ENCODE data around the gene SLC35D1.
"Not testable (repeated sequence)": the region's sequence is repeated elsewhere in the genome, so short reads cannot be mapped to it uniquely, and the experiment has no call there.

Gene SLC35D1

GRCh38 chr1:67053785-67054772 is at the start of gene SLC35D1:
Gene SLC35D1 (minus strand): TSS chr1:67054148. CDS start chr1:67054013, 135 bp downstream.
- ATAC-seq (peak; percentile 83), DNase-seq (peak; percentile 82)
- H3K27me3 Mint-ChIP-seq: no peaks in the 10 kb centered on the region
- H3K4me1 Mint-ChIP-seq: peaks cover 32% of the 10 kb centered on the region
- H3K36me3 Mint-ChIP-seq (ENCODE audit: low read depth): peaks cover 19% of the 10 kb centered on the region
- H3K27ac Mint-ChIP-seq: peak within 1 kb of the TSS; percentile 91
- no peaks in the 10 kb centered on the region for H3K9me3 Mint-ChIP-seq
- H3K4me3 Mint-ChIP-seq: peak within 1 kb of the TSS; percentile 84

- DNase-seq (no peak), ATAC-seq (no peak)
- Mint-ChIP-seq H3K27ac (no peak overlapping the region), H3K27me3 (no peaks in the 10 kb centered on the region), H3K4me3 (no peak overlapping the region), H3K36me3 (ENCODE audit: low read depth) (no peaks in the 10 kb centered on the region), H3K9me3 (no peaks in the 10 kb centered on the region), H3K4me1 (no peaks in the 10 kb centered on the region)
Measured at GRCh38 chr1:67103548-67103947, 49.6 kb upstream of the SLC35D1 start.

DNA sequence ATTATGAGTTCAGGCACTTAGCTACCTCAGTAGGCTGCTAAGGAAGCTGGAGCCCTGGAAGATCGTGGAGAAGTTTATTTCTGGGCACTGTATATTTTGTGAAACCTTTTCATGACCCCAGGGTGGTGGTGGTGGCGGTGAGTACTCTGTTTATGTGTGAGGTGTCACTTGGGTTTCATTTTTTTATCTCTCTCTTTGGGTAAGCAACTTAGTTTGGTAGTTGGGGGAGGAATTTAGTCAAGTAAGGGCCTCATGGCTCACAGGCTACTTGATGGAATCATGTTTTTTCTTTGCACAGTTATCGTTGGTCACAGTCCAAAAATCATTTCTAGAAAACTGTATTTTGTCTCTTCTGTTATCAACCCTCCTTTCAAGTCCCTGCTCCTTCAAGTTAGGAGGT is 46.9 kb upstream of the SLC35D1 start:
- no peak for DNase-seq
- ATAC-seq: no peak
- H3K27ac Mint-ChIP-seq: no peak overlapping the region
- no peaks in the 10 kb centered on the region for H3K27me3 Mint-ChIP-seq
- H3K36me3 Mint-ChIP-seq (ENCODE audit: low read depth): no peaks in the 10 kb centered on the region
- no peaks in the 10 kb centered on the region for H3K4me1 Mint-ChIP-seq
- H3K9me3 Mint-ChIP-seq: no peaks in the 10 kb centered on the region
- no peak overlapping the region for H3K4me3 Mint-ChIP-seq

- Mint-ChIP-seq H3K36me3 (ENCODE audit: low read depth) (no peaks in the 10 kb centered on the region), H3K9me3 (no peaks in the 10 kb centered on the region), H3K4me1 (no peaks in the 10 kb centered on the region), H3K4me3 (no peak overlapping the region), H3K27me3 (peaks cover 2% of the 10 kb centered on the region), H3K27ac (no peak overlapping the region)
- ATAC-seq (no peak), DNase-seq (no peak)
Measured at GRCh38 chr1:67097305-67097704, 43.4 kb upstream of the SLC35D1 start.

DNA sequence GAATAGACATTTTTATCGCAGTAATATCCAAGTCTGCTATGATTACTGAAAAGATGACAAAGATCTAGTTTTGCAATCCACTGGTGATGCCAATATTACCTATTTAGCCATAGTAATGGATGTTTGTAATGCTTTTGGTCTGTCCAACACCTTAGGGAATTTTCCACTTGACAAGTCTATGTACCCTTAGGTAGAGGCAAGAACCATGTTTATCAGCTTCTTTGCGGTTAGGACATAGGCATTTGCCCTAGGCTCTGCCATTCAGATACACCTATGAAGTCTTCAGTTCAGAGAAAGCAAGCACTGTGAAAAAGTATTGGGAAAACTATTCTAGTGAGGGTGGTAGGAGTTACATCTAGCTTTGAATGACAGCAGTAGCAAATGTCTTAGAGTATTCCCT is 40.2 kb upstream of the SLC35D1 start:
- no peak for ATAC-seq
- no peak for DNase-seq
- peaks cover 2% of the 10 kb centered on the region for H3K27me3 Mint-ChIP-seq

GRCh38 chr1:67089685-67090208 is 35.8 kb upstream of the SLC35D1 start:
- no peak for ATAC-seq
- no peak for DNase-seq
- Mint-ChIP-seq H3K4me1 (no peaks in the 10 kb centered on the region), H3K36me3 (ENCODE audit: low read depth) (no peaks in the 10 kb centered on the region), H3K9me3 (no peaks in the 10 kb centered on the region), H3K27me3 (no peaks in the 10 kb centered on the region), H3K27ac (no peak overlapping the region), H3K4me3 (no peak overlapping the region)

More for the DNA sequence above, 40.2 kb upstream of the SLC35D1 start:
- Mint-ChIP-seq H3K36me3 (ENCODE audit: low read depth) (no peaks in the 10 kb centered on the region), H3K9me3 (no peaks in the 10 kb centered on the region), H3K4me1 (no peaks in the 10 kb centered on the region), H3K4me3 (no peak overlapping the region), H3K27ac (no peak overlapping the region)

DNA sequence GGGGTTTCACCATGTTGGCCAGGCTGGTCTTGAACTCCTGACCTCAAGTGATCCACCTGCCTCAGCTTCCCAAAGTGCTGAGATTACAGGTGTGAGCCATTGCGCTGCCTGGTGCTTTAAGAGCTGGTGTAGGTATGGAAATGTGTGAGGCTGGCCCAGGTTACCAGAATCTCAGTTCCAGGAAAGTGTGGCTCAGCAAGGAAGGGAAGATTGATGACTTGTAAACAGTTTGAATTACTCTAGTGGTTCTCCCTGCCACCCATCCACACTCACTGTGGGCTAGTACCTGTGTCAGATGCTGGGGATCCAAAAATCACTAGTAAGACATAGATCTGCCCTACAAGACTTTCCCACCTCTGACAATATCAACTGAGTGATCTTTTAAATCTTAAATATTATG is 34.5 kb upstream of the SLC35D1 start:
- Mint-ChIP-seq H3K36me3 (ENCODE audit: low read depth) (no peaks in the 10 kb centered on the region), H3K27me3 (no peaks in the 10 kb centered on the region), H3K4me3 (no peak overlapping the region), H3K27ac (no peak overlapping the region), H3K4me1 (no peaks in the 10 kb centered on the region), H3K9me3 (no peaks in the 10 kb centered on the region)
- no peak for DNase-seq
- ATAC-seq: no peak

DNA sequence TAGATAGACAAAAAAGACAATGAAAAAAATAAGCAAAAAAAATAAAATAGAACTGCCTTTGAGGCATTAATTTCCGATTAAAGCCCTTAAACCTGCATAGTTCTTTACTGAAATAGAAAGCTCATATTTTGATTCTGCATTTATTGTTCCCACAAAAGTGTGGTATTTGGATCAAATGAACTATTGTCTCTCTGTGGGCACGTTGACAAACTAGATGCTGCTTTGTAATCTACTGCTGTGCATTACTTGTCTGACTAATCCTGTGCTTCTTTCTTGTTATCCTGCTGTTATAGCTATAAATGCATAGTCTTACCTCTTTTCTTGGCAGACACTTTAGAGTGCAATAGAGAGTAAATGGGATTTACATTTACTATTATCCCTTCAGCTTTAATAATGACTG is 31.4 kb upstream of the SLC35D1 start:
- Mint-ChIP-seq H3K4me1 (no peaks in the 10 kb centered on the region), H3K27ac (no peak overlapping the region), H3K9me3 (no peaks in the 10 kb centered on the region), H3K36me3 (ENCODE audit: low read depth) (no peaks in the 10 kb centered on the region), H3K4me3 (no peak overlapping the region), H3K27me3 (no peaks in the 10 kb centered on the region)
- DNase-seq (no peak), ATAC-seq (no peak)

DNA sequence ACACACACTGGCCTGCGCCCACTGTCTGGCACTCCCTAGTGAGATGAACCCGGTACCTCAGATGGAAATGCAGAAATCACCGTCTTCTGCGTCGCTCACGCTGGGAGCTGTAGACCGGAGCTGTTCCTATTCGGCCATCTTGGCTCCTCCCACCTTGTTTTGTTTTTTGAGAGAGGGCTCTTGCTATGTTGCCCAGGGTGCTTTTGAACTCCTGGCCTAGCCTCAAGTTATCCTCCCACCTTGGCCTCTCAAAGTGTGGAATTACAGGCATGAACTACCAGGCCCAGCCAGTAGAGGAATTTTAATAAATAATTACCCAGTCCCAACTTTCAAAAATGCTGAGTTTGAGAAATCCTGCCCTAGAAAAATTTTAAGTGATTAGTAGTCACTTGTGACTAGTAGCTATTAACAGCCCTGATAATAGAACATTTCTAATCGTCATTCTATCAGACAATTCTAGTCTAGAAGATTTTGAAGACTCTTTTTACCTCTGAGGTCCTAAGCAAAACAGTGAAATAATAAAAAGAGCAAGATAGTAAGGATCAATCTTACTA is 30.9 kb upstream of the SLC35D1 start:
- ATAC-seq (no peak), DNase-seq (no peak)
- Mint-ChIP-seq H3K4me1 (no peaks in the 10 kb centered on the region), H3K36me3 (ENCODE audit: low read depth) (no peaks in the 10 kb centered on the region), H3K4me3 (no peak overlapping the region), H3K9me3 (no peaks in the 10 kb centered on the region), H3K27me3 (no peaks in the 10 kb centered on the region), H3K27ac (no peak overlapping the region)

- H3K4me3 Mint-ChIP-seq: no peak overlapping the region
- no peak overlapping the region for H3K27ac Mint-ChIP-seq
- no peaks in the 10 kb centered on the region for H3K36me3 Mint-ChIP-seq (ENCODE audit: low read depth)
Measured at GRCh38 chr1:67078291-67078690, 24.3 kb upstream of the SLC35D1 start.

DNA sequence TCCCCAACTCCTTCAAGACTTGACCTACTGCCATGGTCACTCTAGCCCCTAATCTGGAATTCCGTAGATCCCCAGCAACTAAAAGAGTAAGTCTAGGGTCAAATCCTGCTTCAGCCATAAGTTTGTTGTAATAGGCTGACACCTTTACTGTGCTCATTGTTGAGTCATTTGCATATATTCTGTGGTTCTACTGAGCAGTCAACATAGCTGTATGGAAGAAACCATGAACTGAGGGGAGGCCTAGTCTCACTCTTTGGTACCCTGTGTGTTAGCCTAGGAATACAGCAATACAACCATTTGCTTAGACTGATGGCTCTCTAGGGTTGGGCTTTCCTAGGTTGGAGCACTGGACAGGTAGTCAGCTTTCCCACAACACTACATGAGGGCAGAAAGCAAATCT is 23.6 kb upstream of the SLC35D1 start:
- no peaks in the 10 kb centered on the region for H3K4me1 Mint-ChIP-seq
- peaks cover 2% of the 10 kb centered on the region for H3K27me3 Mint-ChIP-seq
- DNase-seq: no peak
- no peak overlapping the region for H3K27ac Mint-ChIP-seq
- H3K4me3 Mint-ChIP-seq: no peak overlapping the region
- ATAC-seq: peak; percentile 49
- H3K9me3 Mint-ChIP-seq: peaks cover 4% of the 10 kb centered on the region
- H3K36me3 Mint-ChIP-seq (ENCODE audit: low read depth): peaks cover 1% of the 10 kb centered on the region

More at GRCh38 chr1:67078291-67078690, 24.3 kb upstream of the SLC35D1 start:
- no peaks in the 10 kb centered on the region for H3K27me3 Mint-ChIP-seq
- no peak for ATAC-seq
- no peaks in the 10 kb centered on the region for H3K4me1 Mint-ChIP-seq
- H3K9me3 Mint-ChIP-seq: no peaks in the 10 kb centered on the region
- DNase-seq: no peak

DNA sequence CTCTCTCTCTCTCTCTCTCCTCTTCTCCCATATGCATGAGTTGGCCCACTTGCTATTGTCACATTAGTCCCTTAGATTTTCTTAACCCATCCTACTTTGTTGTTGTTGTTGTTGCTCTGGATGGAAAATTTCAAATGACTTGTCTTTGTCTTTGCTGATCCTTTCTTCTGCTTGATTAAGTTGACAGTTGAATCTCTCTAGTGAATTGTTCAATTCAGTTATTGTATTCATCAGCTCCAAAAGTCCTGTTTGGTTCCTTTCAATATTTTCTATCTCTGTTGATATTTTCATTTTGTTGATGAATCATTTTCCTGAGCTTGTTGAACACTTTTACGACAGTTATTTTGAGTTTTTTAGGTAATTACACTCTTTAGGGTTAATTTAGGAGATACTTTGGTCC is 18.8 kb upstream of the SLC35D1 start:
- ATAC-seq: no peak
- H3K4me3 Mint-ChIP-seq: no peak overlapping the region
- H3K27me3 Mint-ChIP-seq: peaks cover 3% of the 10 kb centered on the region
- H3K27ac Mint-ChIP-seq: no peak overlapping the region
- peaks cover 18% of the 10 kb centered on the region for H3K9me3 Mint-ChIP-seq
- no peaks in the 10 kb centered on the region for H3K4me1 Mint-ChIP-seq
- peaks cover 6% of the 10 kb centered on the region for H3K36me3 Mint-ChIP-seq (ENCODE audit: low read depth)
- DNase-seq: no peak

DNA sequence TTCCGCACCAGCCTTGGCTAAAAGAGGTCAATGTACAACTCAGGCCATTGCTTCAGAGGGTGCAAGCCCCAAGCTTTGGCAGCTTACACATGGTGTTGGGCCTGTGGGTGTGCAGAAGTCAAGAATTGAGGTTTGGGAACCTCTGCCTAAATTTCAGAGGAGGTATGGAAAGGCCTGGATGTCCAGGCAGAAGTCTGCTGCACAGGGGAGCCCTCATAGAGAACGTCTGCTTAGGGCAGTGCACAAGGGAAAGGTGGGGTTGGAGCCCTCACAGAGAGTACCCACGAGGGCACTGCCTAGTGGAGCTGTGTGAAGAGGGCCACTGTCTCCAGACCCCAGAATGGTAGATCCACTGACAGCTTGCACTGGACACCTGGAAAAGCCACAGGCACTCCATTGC is 13.7 kb upstream of the SLC35D1 start:
- not testable (repeated sequence) for H3K4me1 Mint-ChIP-seq

DNA sequence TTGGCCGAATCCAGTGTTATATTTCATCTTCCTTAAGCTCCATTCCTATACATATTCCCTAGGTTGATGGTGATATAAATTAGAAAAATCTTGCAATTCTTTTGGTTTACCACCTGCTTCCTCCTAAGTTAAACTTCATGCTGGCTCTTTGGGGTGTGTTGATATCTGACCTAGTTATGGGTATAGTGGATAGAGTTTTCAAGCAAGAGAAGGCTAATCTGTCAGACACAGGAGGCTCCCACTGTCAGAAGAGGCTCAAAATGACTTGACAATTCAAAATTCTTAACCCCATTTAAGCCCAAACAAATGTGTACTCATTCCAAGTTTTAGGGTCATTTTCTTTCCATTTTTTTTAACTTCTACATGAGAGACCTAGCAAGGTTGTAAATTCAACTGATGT is 8.5 kb upstream of the SLC35D1 start:
- Mint-ChIP-seq H3K4me1 (no peaks in the 10 kb centered on the region), H3K36me3 (ENCODE audit: low read depth) (peaks cover 3% of the 10 kb centered on the region), H3K9me3 (peaks cover 6% of the 10 kb centered on the region), H3K27ac (no peak overlapping the region), H3K4me3 (no peak overlapping the region), H3K27me3 (no peaks in the 10 kb centered on the region)
- DNase-seq (no peak), ATAC-seq (no peak)

More for the DNA sequence above, 13.7 kb upstream of the SLC35D1 start:
- not testable (repeated sequence) for H3K27me3 Mint-ChIP-seq; ATAC-seq; H3K27ac Mint-ChIP-seq; DNase-seq; H3K4me3 Mint-ChIP-seq; H3K36me3 Mint-ChIP-seq (ENCODE audit: low read depth)
- peaks cover 24% of the 10 kb centered on the region for H3K9me3 Mint-ChIP-seq

DNA sequence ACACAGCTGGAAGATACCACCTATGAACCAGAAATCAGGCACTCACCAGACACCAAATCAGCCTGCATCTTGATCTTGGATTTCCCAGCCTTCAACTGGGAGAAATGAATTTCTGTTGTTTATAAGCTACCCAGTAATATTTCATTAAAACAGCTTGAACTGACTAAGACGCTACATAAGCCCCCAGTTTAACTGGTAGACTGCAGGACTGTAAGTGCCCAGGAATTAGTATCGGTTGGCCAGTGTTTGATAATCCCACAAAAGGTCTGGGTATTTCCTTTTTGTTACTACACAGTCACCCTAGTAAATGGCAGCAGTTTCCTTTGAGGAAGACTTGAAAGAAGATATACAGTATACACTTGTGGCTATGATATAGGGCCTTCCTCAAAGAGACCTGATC is 7.3 kb upstream of the SLC35D1 start:
- Mint-ChIP-seq H3K4me1 (no peaks in the 10 kb centered on the region), H3K36me3 (ENCODE audit: low read depth) (no peaks in the 10 kb centered on the region), H3K27ac (no peak overlapping the region), H3K4me3 (no peak overlapping the region), H3K9me3 (no peaks in the 10 kb centered on the region), H3K27me3 (no peaks in the 10 kb centered on the region)
- DNase-seq: no peak
- no peak for ATAC-seq
